Stimulated activated CD8-positive, alpha-beta memory T cell treated with anti-CD3 and anti-CD28 coated beads, Interleukin-7, amount 100 ng/mL, for 24 hours (primary cell): ENCODE results near the gene CD22.
"Not testable (repeated sequence)": the region's sequence is repeated elsewhere in the genome, so short reads cannot be mapped to it uniquely, and the experiment has no call there.

Experiments
- DNase-seq: peaks from one replicate; pipeline ENCODE4 v3.0.0-alpha.2; 2020; ENCODE audit warnings: low read depth

Gene CD22

GRCh38 chr19:35328851-35329285, at the start of gene CD22:
Gene CD22, plus strand, starts transcription at chr19:35329187. Its CDS starts 2,854 bp downstream, at chr19:35332041.
- no peak for DNase-seq

- DNase-seq, result no peak
Observed at GRCh38 chr19:35279374-35279773, 49.6 kb upstream of the CD22 start.

- DNase-seq, result no peak
Observed at GRCh38 chr19:35279985-35280821, 48.8 kb upstream of the CD22 start.

- DNase-seq, result no peak
Observed at GRCh38 chr19:35281303-35281702, 47.7 kb upstream of the CD22 start.

GRCh38 chr19:35284153-35285094, 44.6 kb upstream of the CD22 start:
- DNase-seq, result no peak

GRCh38 chr19:35285095-35285449, 43.9 kb upstream of the CD22 start:
- no peak for DNase-seq

GRCh38 chr19:35285465-35285864, 43.5 kb upstream of the CD22 start:
- not testable (repeated sequence) for DNase-seq

- not testable (repeated sequence) for DNase-seq
Observed at GRCh38 chr19:35286101-35286500, 42.9 kb upstream of the CD22 start.

- DNase-seq, result no peak
Observed at GRCh38 chr19:35287713-35288112, 41.3 kb upstream of the CD22 start.

GRCh38 chr19:35288331-35288730, 40.7 kb upstream of the CD22 start:
- no peak for DNase-seq

GRCh38 chr19:35288906-35289305, 40.1 kb upstream of the CD22 start:
- no peak for DNase-seq

- no peak for DNase-seq
Observed at GRCh38 chr19:35290381-35291127, 38.4 kb upstream of the CD22 start.

GRCh38 chr19:35291259-35291658, 37.7 kb upstream of the CD22 start:
- no peak for DNase-seq

GRCh38 chr19:35291916-35292315, 37.1 kb upstream of the CD22 start, which contains the start of gene MAG:
Gene MAG, plus strand, starts transcription at chr19:35292161. Its CDS starts 3,248 bp downstream, at chr19:35295409.
- DNase-seq, result no peak

GRCh38 chr19:35292421-35293362, 36.3 kb upstream of the CD22 start:
- no peak for DNase-seq

GRCh38 chr19:35293363-35293739, 35.6 kb upstream of the CD22 start:
- no peak for DNase-seq

GRCh38 chr19:35293808-35294207, 35.2 kb upstream of the CD22 start:
- DNase-seq, result no peak

- DNase-seq, result no peak
Observed at GRCh38 chr19:35294328-35294727, 34.7 kb upstream of the CD22 start.

- no peak for DNase-seq
Observed at GRCh38 chr19:35294859-35295791, 33.9 kb upstream of the CD22 start.
